HepG2 (cell line): ENCODE measurements around the gene DPEP3. TPM values are rescaled to one million over a fixed set of nuclear protein-coding genes. Genes with fewer than 3 reads are reported as not detected.
A peak's percentile ranks its signal among the peaks of the same experiment; 100 is the strongest.

Experiments
- CEBPG ChIP-seq: IDR thresholded peaks from 2 replicates; pipeline ENCODE4 v1.6.1; 2016
- CREB1 ChIP-seq, 2 experiments: fragments of 450-650 bp in 1 of 2; IDR thresholded peaks; 2 replicates each; pipeline ENCODE4 v1.6.1; 2016 to 2017; ENCODE audit warnings: control low read depth in 1 of 2, mild to moderate bottlenecking in 1 of 2, missing compliant biosample characterization in 1 of 2, missing genetic modification characterization in 1 of 2
- ESRRA ChIP-seq: sonication (generic); formaldehyde crosslinking; IDR thresholded peaks from 2 replicates; pipeline ENCODE4 v1.5.1; 2020; ENCODE audit warnings: mild to moderate bottlenecking, low read depth, missing genetic modification reagents
- ETV6 ChIP-seq: sonication (generic); formaldehyde crosslinking; conservative IDR thresholded peaks from 2 replicates; pipeline ENCODE4 v1.4.0; 2020; ENCODE audit warnings: missing genetic modification reagents
- FOSL1 ChIP-seq: sonication (generic); formaldehyde crosslinking; IDR thresholded peaks from 2 replicates; pipeline ENCODE4 v1.9.0; 2021; ENCODE audit warnings: missing genetic modification reagents, borderline replicate concordance
- FOXC1 ChIP-seq: sonication (generic); formaldehyde crosslinking; IDR thresholded peaks from 2 replicates; pipeline ENCODE4 v1.8.0; 2022; ENCODE audit warnings: mild to moderate bottlenecking, missing genetic modification reagents, borderline replicate concordance
- HNRNPK ChIP-seq: fragments of 200-400 bp; formaldehyde crosslinking; IDR thresholded peaks from 2 replicates; pipeline ENCODE4 v1.6.1; 2018; ENCODE audit warnings: low read length, low read depth, moderate library complexity, mild to moderate bottlenecking; ENCODE audit not compliant: poor library complexity, severe bottlenecking
- KLF13 ChIP-seq: sonication (generic); formaldehyde crosslinking; IDR thresholded peaks from 2 replicates; pipeline ENCODE4 v1.4.0; 2020; ENCODE audit warnings: mild to moderate bottlenecking, missing genetic modification reagents
- KLF6 ChIP-seq: IDR thresholded peaks from 2 replicates; pipeline ENCODE4 v1.8.0; 2016; ENCODE audit warnings: missing biosample characterization, missing genetic modification reagents
- MIXL1 ChIP-seq: IDR thresholded peaks from 2 replicates; pipeline ENCODE4 v1.6.1; 2016
- PCBP2 ChIP-seq: fragments of 200-400 bp; formaldehyde crosslinking; optimal IDR thresholded peaks from 2 replicates; pipeline ENCODE3; 2018; ENCODE audit warnings: low read length, low read depth; ENCODE audit not compliant: poor library complexity, severe bottlenecking
- RARA ChIP-seq: IDR thresholded peaks from 2 replicates; pipeline ENCODE4 v1.6.1; 2016; ENCODE audit warnings: missing genetic modification reagents, missing compliant biosample characterization
- SIN3B ChIP-seq: fragments of 150-350 bp; IDR thresholded peaks from 2 replicates; pipeline ENCODE4 v1.6.1; 2014; ENCODE audit warnings: low read length
- SMARCE1 ChIP-seq: fragments of 450-650 bp; IDR thresholded peaks from 2 replicates; pipeline ENCODE4 v1.6.1; 2017; ENCODE audit warnings: borderline replicate concordance
- TOE1 ChIP-seq: sonication (generic); formaldehyde crosslinking; IDR thresholded peaks from 2 replicates; pipeline ENCODE4 v1.4.0; 2020; ENCODE audit warnings: mild to moderate bottlenecking, missing genetic modification reagents
- YEATS4 ChIP-seq: sonication (generic); formaldehyde crosslinking; IDR thresholded peaks from 2 replicates; pipeline ENCODE4 v1.4.0; 2020; ENCODE audit warnings: missing genetic modification reagents, borderline replicate concordance
- ZBTB8A ChIP-seq: sonication (generic); formaldehyde crosslinking; IDR thresholded peaks from 2 replicates; pipeline ENCODE4 v1.4.0; 2020; ENCODE audit warnings: mild to moderate bottlenecking, low read depth, missing genetic modification reagents, borderline replicate concordance
- ZFP82 ChIP-seq: sonication (generic); formaldehyde crosslinking; IDR thresholded peaks from 2 replicates; pipeline ENCODE4 v1.5.1; 2020; ENCODE audit warnings: mild to moderate bottlenecking, missing genetic modification reagents, borderline replicate concordance
- ZNF136 ChIP-seq: sonication (generic); formaldehyde crosslinking; IDR thresholded peaks from 2 replicates; pipeline ENCODE4 v1.8.1; 2022; ENCODE audit warnings: low read depth, mild to moderate bottlenecking, moderate library complexity, missing genetic modification reagents
- ZNF20 ChIP-seq: sonication (generic); formaldehyde crosslinking; IDR thresholded peaks from 2 replicates; pipeline ENCODE4 v1.4.0; 2020; ENCODE audit warnings: mild to moderate bottlenecking, moderate library complexity, missing genetic modification reagents
- ZNF225 ChIP-seq: sonication (generic); formaldehyde crosslinking; IDR thresholded peaks from 2 replicates; pipeline ENCODE4 v1.4.0; 2020; ENCODE audit warnings: mild to moderate bottlenecking, missing genetic modification reagents
- ZNF274 ChIP-seq: sonication (generic); formaldehyde crosslinking; IDR thresholded peaks from 2 replicates; pipeline ENCODE4 v1.5.1; 2020; ENCODE audit warnings: mild to moderate bottlenecking, missing genetic modification reagents
- ZNF44 ChIP-seq: sonication (generic); formaldehyde crosslinking; IDR thresholded peaks from 2 replicates; pipeline ENCODE4 v1.5.1; 2020; ENCODE audit warnings: mild to moderate bottlenecking, missing genetic modification reagents
- ZNF552 ChIP-seq: sonication (generic); formaldehyde crosslinking; IDR thresholded peaks from 2 replicates; pipeline ENCODE4 v1.9.0; 2022; ENCODE audit warnings: missing genetic modification reagents, mild to moderate bottlenecking, borderline replicate concordance
- ZNF564 ChIP-seq: sonication (generic); formaldehyde crosslinking; IDR thresholded peaks from 2 replicates; pipeline ENCODE4 v1.8.1; 2023; ENCODE audit warnings: mild to moderate bottlenecking, missing genetic modification reagents
- ZNF629 ChIP-seq: sonication (generic); formaldehyde crosslinking; conservative IDR thresholded peaks from 2 replicates; pipeline ENCODE4 v1.5.0; 2020; ENCODE audit warnings: missing genetic modification reagents
- ZNF652 ChIP-seq: IDR thresholded peaks from 2 replicates; pipeline ENCODE4 v1.6.1; 2016; ENCODE audit warnings: low read depth, borderline replicate concordance
- ZNF781 ChIP-seq: sonication (generic); formaldehyde crosslinking; IDR thresholded peaks from 2 replicates; pipeline ENCODE4 v1.5.1; 2020; ENCODE audit warnings: borderline replicate concordance, mild to moderate bottlenecking, missing genetic modification reagents; ENCODE audit errors: not compliant biosample characterization
- ZNF788 ChIP-seq: sonication (generic); formaldehyde crosslinking; IDR thresholded peaks from 2 replicates; pipeline ENCODE4 v1.5.0; 2020; ENCODE audit warnings: mild to moderate bottlenecking, missing genetic modification reagents, borderline replicate concordance
- ZNF839 ChIP-seq: sonication (generic); formaldehyde crosslinking; IDR thresholded peaks from 2 replicates; pipeline ENCODE4 v1.4.0; 2020; ENCODE audit warnings: missing genetic modification reagents, mild to moderate bottlenecking, borderline replicate concordance
- polyA plus RNA-seq, 8 experiments: library from polyadenylated mRNA; depleted of rRNA in 3 of 8; stranded (reverse) in 7 of 8; unstranded in 1 of 8; fragments of >200 nt; fragmentation: Illumina TruSeq in 4 of 8; extraction: Trizol in 4 of 8; gene quantifications; 2 replicates each; pipeline versions ENCODE4 v1.2.1 to v1.2.3, GENCODE V29; 2011 to 2016; ENCODE audit warnings: low read depth in 4 of 8, missing spikeins in 1 of 8, mixed read lengths in 1 of 8; ENCODE audit not compliant: insufficient read depth in 1 of 8
- total RNA-seq, 5 experiments: library from RNA; depleted of rRNA; stranded (reverse); fragments of >200 nt; fragmentation: Illumina TruSeq; extraction: Trizol; gene quantifications; 2 replicates each; pipeline ENCODE4 v1.2.3, GENCODE V29; 2016; ENCODE audit warnings: low read depth in 1 of 5
- TF ChIP-seq, protein P1 (sequence below): sonication (generic); formaldehyde crosslinking; IDR thresholded peaks from 2 replicates; pipeline ENCODE4 v1.5.0; 2020; ENCODE audit warnings: missing genetic modification reagents
- TF ChIP-seq, protein P2 (sequence below): sonication (generic); formaldehyde crosslinking; IDR thresholded peaks from 2 replicates; pipeline ENCODE4 v1.5.0; 2020; ENCODE audit warnings: missing genetic modification reagents

DPEP3 gene
- total and polyA plus RNA-seq, 2 of the 13 experiments (the other 11 are each of a cell fraction or from before 2014, with no cell fraction given): not detected

DNA sequence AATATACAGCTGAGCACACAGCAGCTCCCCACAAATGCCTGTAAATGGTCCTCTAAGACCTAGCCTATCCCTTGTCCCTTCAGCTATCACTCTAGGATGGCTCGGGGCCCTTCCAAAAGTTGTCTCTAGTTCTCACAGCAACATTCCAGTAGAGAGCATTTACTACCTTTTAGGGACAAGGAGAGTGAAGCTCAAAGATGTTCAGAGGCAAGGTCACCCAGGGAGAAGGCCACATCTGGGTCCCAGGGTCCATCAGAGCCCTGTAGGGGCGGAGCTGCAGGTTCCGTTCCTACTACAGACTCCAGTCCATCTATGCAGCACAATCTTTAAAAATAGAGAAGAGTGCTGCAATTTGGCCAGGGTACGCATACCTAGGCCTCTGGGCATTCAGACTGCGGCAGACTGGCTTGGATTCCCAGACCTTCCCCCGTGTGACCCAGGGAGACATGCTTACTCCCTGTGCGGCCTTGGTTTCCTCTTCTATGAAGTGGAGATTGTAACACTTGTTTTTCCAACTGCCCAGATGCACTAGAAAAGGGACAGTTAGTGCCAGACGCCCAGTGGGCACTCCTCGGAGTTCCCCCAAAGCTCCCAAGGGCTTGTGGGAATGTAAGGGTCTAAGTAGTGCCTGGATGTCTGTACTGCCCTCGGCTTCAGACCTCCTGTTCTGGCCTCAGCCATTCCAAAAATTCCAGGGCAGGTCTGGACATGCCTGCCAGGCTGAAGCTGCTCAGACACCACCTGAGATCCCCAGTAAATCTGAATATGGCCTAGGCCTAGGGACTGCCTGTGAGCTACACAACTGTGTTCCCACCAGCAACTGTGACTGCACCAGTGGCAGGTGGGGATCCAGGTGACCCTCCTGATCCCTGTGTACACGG lies 14.4 kb downstream of the DPEP3 start (continued):
- TF ChIP-seq TOE1 (CRISPR knock-in tag): no peak
- TF ChIP-seq ZNF652 (CRISPR knock-in tag): no peak
- TF ChIP-seq ZNF552: no peak
- TF ChIP-seq SMARCE1: no peak
- no peak for TF ChIP-seq ZNF20 (CRISPR knock-in tag)
- TF ChIP-seq ZNF781 (CRISPR knock-in tag): no peak
- TF ChIP-seq ZNF788 (CRISPR knock-in tag): no peak
- 0 out of 2 replicates have a peak, but pooled peaks have one; percentile 12 for TF ChIP-seq RARA (CRISPR knock-in tag)
- TF ChIP-seq ESRRA: peak; percentile 84
- no peak for TF ChIP-seq ZNF225 (CRISPR knock-in tag)
- TF ChIP-seq KLF6 (CRISPR knock-in tag): 0 out of 2 replicates have a peak, but pooled peaks have one; percentile 25
- TF ChIP-seq YEATS4 (CRISPR knock-in tag): 0 out of 2 replicates have a peak, but pooled peaks have one; percentile 6
- TF ChIP-seq ZNF44: no peak
- no peak for TF ChIP-seq SIN3B
- TF ChIP-seq CREB1 (IDR thresholded peaks at IDR 0.05): no peak
- TF ChIP-seq CREB1 (CRISPR knock-in tag; IDR thresholded peaks at IDR 0.05): no peak
- no peak for TF ChIP-seq ZFP82
- no peak for TF ChIP-seq ZNF274 (CRISPR knock-in tag)
- TF ChIP-seq HNRNPK: no peak
- TF ChIP-seq, protein P1, sequence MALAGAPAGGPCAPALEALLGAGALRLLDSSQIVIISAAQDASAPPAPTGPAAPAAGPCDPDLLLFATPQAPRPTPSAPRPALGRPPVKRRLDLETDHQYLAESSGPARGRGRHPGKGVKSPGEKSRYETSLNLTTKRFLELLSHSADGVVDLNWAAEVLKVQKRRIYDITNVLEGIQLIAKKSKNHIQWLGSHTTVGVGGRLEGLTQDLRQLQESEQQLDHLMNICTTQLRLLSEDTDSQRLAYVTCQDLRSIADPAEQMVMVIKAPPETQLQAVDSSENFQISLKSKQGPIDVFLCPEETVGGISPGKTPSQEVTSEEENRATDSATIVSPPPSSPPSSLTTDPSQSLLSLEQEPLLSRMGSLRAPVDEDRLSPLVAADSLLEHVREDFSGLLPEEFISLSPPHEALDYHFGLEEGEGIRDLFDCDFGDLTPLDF (CRISPR knock-in tag): no peak
- TF ChIP-seq CEBPG: no peak
- no peak for TF ChIP-seq PCBP2
- no peak for TF ChIP-seq ZNF136 (CRISPR knock-in tag)
- no peak for TF ChIP-seq ZNF629
- TF ChIP-seq ZNF564 (CRISPR knock-in tag): no peak
- TF ChIP-seq ZNF839: no peak
- no peak for TF ChIP-seq MIXL1 (CRISPR knock-in tag)
- TF ChIP-seq, protein P2, sequence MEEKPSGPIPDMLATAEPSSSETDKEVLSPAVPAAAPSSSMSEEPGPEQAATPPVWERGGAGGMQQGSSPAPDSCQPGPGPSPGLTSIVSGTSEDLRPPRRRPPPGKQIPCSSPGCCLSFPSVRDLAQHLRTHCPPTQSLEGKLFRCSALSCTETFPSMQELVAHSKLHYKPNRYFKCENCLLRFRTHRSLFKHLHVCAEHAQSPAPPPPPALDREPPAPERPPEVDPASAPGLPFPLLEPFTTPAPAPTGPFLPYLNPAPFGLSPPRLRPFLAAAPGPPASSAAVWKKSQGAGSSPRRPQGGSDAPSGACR (CRISPR knock-in tag): peak; percentile 70
- TF ChIP-seq FOXC1 (CRISPR knock-in tag): no peak
- TF ChIP-seq KLF13 (CRISPR knock-in tag): no peak
- TF ChIP-seq FOSL1 (CRISPR knock-in tag): no peak
- TF ChIP-seq ETV6: no peak
- no peak for TF ChIP-seq ZBTB8A (CRISPR knock-in tag)
